Kidney (tissue), 14 donors: ENCODE data around the gene TNKS2. TPM values are rescaled to one million over a fixed set of nuclear protein-coding genes. Genes with fewer than 3 reads are reported as not detected.

Source experiments
- DNase-seq, 5 donors: peaks; one replicate each; pipeline ENCODE4 v3.0.0-alpha.2; 2013 to 2020
- FAIRE-seq: peaks from 2 replicates; lab custom pipeline; 2012; peaks lifted over from hg19 to GRCh38; lab: Jason Lieb, UNC
- H3K27ac ChIP-seq, 2 donors: one replicate each; pipeline ENCODE4 v1.7.0; 2013; ENCODE audit warnings: low read depth in 2 of 2, low read length in 2 of 2, inconsistent platforms in 1 of 2
- H3K27me3 ChIP-seq: one replicate; pipeline ENCODE4 v1.7.1; 2013; ENCODE audit warnings: low read length, inconsistent platforms; ENCODE audit not compliant: control insufficient read depth, insufficient read depth
- H3K36me3 ChIP-seq, 3 donors: one replicate each; pipeline versions ENCODE4 v1.7.0 to v1.7.1; 2013; ENCODE audit warnings: low read length in 3 of 3, control low read depth in 1 of 3, inconsistent platforms in 1 of 3; ENCODE audit not compliant: insufficient read depth in 3 of 3, control insufficient read depth in 2 of 3
- H3K4me1 ChIP-seq, 3 donors: one replicate each; pipeline versions ENCODE4 v1.7.0 to v1.7.1; 2013; ENCODE audit warnings: low read length in 3 of 3, inconsistent platforms in 1 of 3, low read depth in 1 of 3; ENCODE audit not compliant: control insufficient read depth in 2 of 3, insufficient read depth in 2 of 3
- H3K4me3 ChIP-seq, 3 donors: one replicate each; pipeline versions ENCODE4 v1.7.0 to v1.8.1; 2013; ENCODE audit warnings: low read length in 3 of 3, control low read depth in 1 of 3, inconsistent platforms in 1 of 3
- H3K9ac ChIP-seq, 3 donors: one replicate each; pipeline versions ENCODE4 v1.7.0 to v1.7.1; 2013; ENCODE audit warnings: low read length in 3 of 3, control low read depth in 1 of 3, inconsistent platforms in 1 of 3
- H3K9me3 ChIP-seq, 3 donors: one replicate each; pipeline versions ENCODE4 v1.7.0 to v1.7.1; 2013; ENCODE audit warnings: low read length in 3 of 3, control low read depth in 1 of 3, inconsistent platforms in 1 of 3; ENCODE audit not compliant: control insufficient read depth in 2 of 3, insufficient read depth in 1 of 3
- CTCF ChIP-seq: IDR thresholded peaks from 3 replicates; pipeline ENCODE4 v1.5.1; 2012; ENCODE audit warnings: mild to moderate bottlenecking, moderate library complexity, borderline replicate concordance; ENCODE audit not compliant: insufficient read depth; ENCODE audit errors: extremely low read depth
- intact Hi-C: fragments of 100-400 bp; cut with DNase I; formaldehyde crosslinking; loops from one replicate; pipeline ENCODE4 v1.11.1; 2022
- polyA plus RNA-seq: library from polyadenylated mRNA; stranded (reverse); fragments of 350-450 nt; fragmentation: Illumina TruSeq; extraction: RNeasy Lipid Tissue Mini Kit (QIAGEN cat#74804); gene quantifications from one replicate; pipeline ENCODE4 v1.2.3, GENCODE V29; 2014; ENCODE audit warnings: low read depth, low replicate concordance; ENCODE audit not compliant: insufficient read depth
- total RNA-seq: library from RNA; stranded (reverse); fragmentation: NEBNext Ultra II Directional; extraction: Animal tissue kit (Norgen Biotek cat#: 25700); gene quantifications from one replicate; pipeline ENCODE4 v1.2.1, GENCODE V29; 2021
- donor health status: control.
- donor health status: control.
- donor health status: control.
- donor health status: control.
- donor health status: control.
- donor health status: DM: yes; HTN: yes; CAD: no.
- donor health status: Normal renal cell carcinoma (clear cell type).

The TNKS2 gene
- total and polyA plus RNA-seq, 2 donors from 2014 or later, result 7.4 to 31.6 TPM

- Histone ChIP-seq H3K27me3 (no peaks in the 10 kb centered on the region), H3K4me1 (no peaks in the 10 kb centered on the region), H3K27ac (no peak overlapping the region), H3K9ac (no peak overlapping the region), H3K9me3 (no peaks in the 10 kb centered on the region), H3K36me3 (no peaks in the 10 kb centered on the region), H3K4me3 (no peak overlapping the region)
- FAIRE-seq (no peak), DNase-seq (no peak)
- intact Hi-C loops, result no loop called here
- no peak for TF ChIP-seq CTCF
Observed at GRCh38 chr10:91896212-91896756, 98.1 kb downstream of the TNKS2 start.

DNA sequence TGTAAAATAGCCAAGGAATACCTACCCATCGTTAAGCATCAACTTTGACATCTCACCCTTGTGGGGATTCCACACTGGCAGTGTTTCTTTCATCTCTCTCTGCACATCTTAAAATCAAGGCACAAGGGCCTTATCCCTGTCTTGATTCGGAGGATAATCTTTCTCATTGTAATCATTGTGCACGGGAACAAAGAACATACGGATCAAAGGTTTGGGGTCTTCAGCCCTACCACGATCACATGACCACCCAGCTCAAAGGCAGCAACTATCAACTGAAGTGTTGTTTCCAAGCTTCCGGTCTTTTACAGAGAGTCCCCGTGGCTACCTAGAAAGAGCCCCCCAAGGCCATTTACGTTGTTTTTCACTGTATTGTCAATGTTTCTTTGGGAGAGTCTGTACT, 99.2 kb downstream of the TNKS2 start:
- FAIRE-seq (no peak), DNase-seq (no peak)
- intact Hi-C loops, result no loop called here
- Histone ChIP-seq H3K4me3 (no peak overlapping the region), H3K36me3 (no peaks in the 10 kb centered on the region), H3K9me3 (no peaks in the 10 kb centered on the region), H3K9ac (no peak overlapping the region), H3K27ac (no peak overlapping the region), H3K27me3 (no peaks in the 10 kb centered on the region), H3K4me1 (no peaks in the 10 kb centered on the region)
- TF ChIP-seq CTCF, result no peak

DNA sequence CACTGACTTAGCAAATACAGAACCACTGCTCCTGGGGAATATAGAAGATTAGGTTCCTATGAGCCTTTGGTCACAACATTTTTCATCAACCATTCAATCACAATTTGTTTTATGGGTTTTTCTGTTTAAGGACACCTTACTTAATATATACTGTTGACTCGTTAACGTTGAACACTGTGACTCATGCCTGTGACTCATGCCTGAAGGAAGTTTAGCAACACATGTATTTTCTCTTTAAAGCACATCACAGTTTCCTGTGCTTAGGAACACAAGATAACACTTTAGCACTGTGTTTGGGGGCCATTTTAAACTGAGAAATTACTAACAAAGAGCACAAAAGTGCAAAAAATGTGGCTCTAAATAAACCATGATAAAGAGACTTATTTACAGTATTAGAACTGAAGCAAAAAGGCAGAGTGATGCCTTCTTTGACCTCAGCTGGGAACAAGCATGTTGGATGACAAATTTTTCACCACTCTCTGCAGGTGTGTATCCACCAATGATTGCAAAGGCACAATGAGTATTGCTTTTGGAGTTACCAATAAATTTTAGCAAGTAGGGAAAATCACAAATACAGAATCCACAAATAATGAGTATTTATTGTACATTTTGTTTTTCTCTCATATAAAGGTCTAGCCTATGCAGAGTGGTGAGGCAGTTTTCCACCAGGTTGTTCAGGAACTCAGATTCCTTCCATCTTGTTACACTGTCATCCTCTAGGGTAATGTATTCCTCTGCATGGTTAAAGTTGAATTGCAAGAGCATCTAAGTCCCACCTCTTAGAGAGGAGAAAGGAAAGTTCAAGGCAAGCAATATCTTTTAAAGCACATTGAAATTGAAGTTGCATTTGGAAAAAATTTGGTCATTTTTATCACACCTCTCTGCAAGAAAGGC, 103.8 kb downstream of the TNKS2 start:
- Histone ChIP-seq H3K9me3 (no peaks in the 10 kb centered on the region), H3K27me3 (no peaks in the 10 kb centered on the region), H3K27ac (no peak overlapping the region), H3K4me1 (no peaks in the 10 kb centered on the region), H3K4me3 (no peak overlapping the region), H3K36me3 (no peaks in the 10 kb centered on the region), H3K9ac (no peak overlapping the region)
- FAIRE-seq (no peak), DNase-seq (no peak)
- TF ChIP-seq CTCF, result no peak
- intact Hi-C loops, result no loop called here
